ENCODE measurements around the gene TCTN3.
A peak's percentile ranks its signal among the peaks of the same experiment; 100 is the strongest.
"Not testable (repeated sequence)": the region's sequence is repeated elsewhere in the genome, so short reads cannot be mapped to it uniquely, and the experiment has no call there.

Gene TCTN3

GRCh38 chr10:95675403-95676116, 18.2 kb downstream of the TCTN3 start:
- no peak for DNase-seq

- no peak for DNase-seq
Measured at GRCh38 chr10:95674643-95675042, 19.1 kb downstream of the TCTN3 start.

GRCh38 chr10:95672641-95673040, 21.1 kb downstream of the TCTN3 start:
- DNase-seq: not testable (repeated sequence)

GRCh38 chr10:95664543-95664942, 29.2 kb downstream of the TCTN3 start:
- DNase-seq: no peak

- DNase-seq: no peak
Measured at GRCh38 chr10:95663496-95663895, 30.2 kb downstream of the TCTN3 start.

GRCh38 chr10:95661818-95662217, 31.9 kb downstream of the TCTN3 start:
- no peak for DNase-seq

GRCh38 chr10:95660283-95660682, 33.4 kb downstream of the TCTN3 start:
- DNase-seq: no peak

GRCh38 chr10:95657250-95657649, 36.5 kb downstream of the TCTN3 start:
- DNase-seq: no peak

GRCh38 chr10:95656291-95657164, 37.2 kb downstream of the TCTN3 start, which contains the start of gene ALDH18A1:
Gene ALDH18A1 (minus strand): TSS chr10:95656711. CDS start chr10:95653377, 3,334 bp downstream.
- DNase-seq: peak; percentile 81 to 86 (median 83)

- DNase-seq: no peak
Measured at GRCh38 chr10:95655571-95656290, 38.0 kb downstream of the TCTN3 start.

GRCh38 chr10:95653895-95654294, 39.8 kb downstream of the TCTN3 start:
- DNase-seq: no peak

- DNase-seq: no peak
Measured at GRCh38 chr10:95651346-95652060, 42.2 kb downstream of the TCTN3 start.

- no peak for DNase-seq
Measured at GRCh38 chr10:95650232-95650631, 43.5 kb downstream of the TCTN3 start.

GRCh38 chr10:95648138-95648537, 45.6 kb downstream of the TCTN3 start:
- DNase-seq: no peak

- no peak for DNase-seq
Measured at GRCh38 chr10:95646160-95646559, 47.6 kb downstream of the TCTN3 start.

- no peak for DNase-seq
Measured at GRCh38 chr10:95644901-95645300, 48.8 kb downstream of the TCTN3 start.

- no peak for DNase-seq
Measured at GRCh38 chr10:95640891-95641315, 52.8 kb downstream of the TCTN3 start.

- DNase-seq: no peak
Measured at GRCh38 chr10:95637911-95638310, 55.8 kb downstream of the TCTN3 start.

GRCh38 chr10:95637140-95637539, 56.6 kb downstream of the TCTN3 start:
- DNase-seq: no peak

- no peak for DNase-seq
Measured at GRCh38 chr10:95635319-95635733, 58.4 kb downstream of the TCTN3 start.

GRCh38 chr10:95628786-95629185, 64.9 kb downstream of the TCTN3 start:
- no peak for DNase-seq

- DNase-seq: no peak
Measured at GRCh38 chr10:95626500-95626899, 67.2 kb downstream of the TCTN3 start.

- DNase-seq: not testable (repeated sequence)
Measured at GRCh38 chr10:95620415-95620814, 73.3 kb downstream of the TCTN3 start.

Data from activated CD4-positive, CD25-positive, alpha-beta regulatory T cell (primary cell).